Lower leg skin (tissue), 4 donors: ENCODE measurements around the gene REC114. TPM values are rescaled to one million over a fixed set of nuclear protein-coding genes. Genes with fewer than 3 reads are reported as not detected.

Experiments used
- DNase-seq, 2 donors: peaks; one replicate each; pipeline ENCODE4 v3.0.0-alpha.2; 2019; ENCODE audit warnings: low spot score in 2 of 2
- H3K4me3 ChIP-seq: fragments of 200-600 bp; sonication (generic); 2 replicates; pipeline ENCODE4 v1.5.1; 2017; ENCODE audit warnings: mild to moderate bottlenecking, low read depth; ENCODE audit not compliant: poor library complexity, severe bottlenecking
- CTCF ChIP-seq, 3 donors: fragments of 450-650 bp; IDR thresholded peaks; one replicate each; pipeline ENCODE4 v1.5.1; 2016; ENCODE audit warnings: antibody characterized with exemption in 3 of 3, mild to moderate bottlenecking in 3 of 3, moderate library complexity in 2 of 3
- POLR2A ChIP-seq, 2 donors: fragments of 450-650 bp; IDR thresholded peaks; one replicate each; pipeline ENCODE4 v1.6.1; 2016 to 2017; ENCODE audit warnings: antibody characterized with exemption in 2 of 2, mild to moderate bottlenecking in 1 of 2, moderate library complexity in 1 of 2
- WGBS, 2 donors: methylation state at CpG; one replicate each; pipeline ENCODE4 v1.1.5; 2018; 5-methylcytosine and 5-hydroxymethylcytosine counted together
- intact Hi-C: fragments of 100-400 bp; cut with DNase I; formaldehyde crosslinking; loops from one replicate; pipeline ENCODE4 v1.15.0; 2023; ENCODE audit warnings: low total_unique reads
- total RNA-seq, 4 donors: library from RNA; depleted of rRNA; stranded (reverse); fragments of >200 nt; gene quantifications; one replicate each; pipeline ENCODE4 v1.1.0, GENCODE V29; 2016

REC114 gene
- total RNA-seq, 4 donors from 2014 or later = not detected

DNA sequence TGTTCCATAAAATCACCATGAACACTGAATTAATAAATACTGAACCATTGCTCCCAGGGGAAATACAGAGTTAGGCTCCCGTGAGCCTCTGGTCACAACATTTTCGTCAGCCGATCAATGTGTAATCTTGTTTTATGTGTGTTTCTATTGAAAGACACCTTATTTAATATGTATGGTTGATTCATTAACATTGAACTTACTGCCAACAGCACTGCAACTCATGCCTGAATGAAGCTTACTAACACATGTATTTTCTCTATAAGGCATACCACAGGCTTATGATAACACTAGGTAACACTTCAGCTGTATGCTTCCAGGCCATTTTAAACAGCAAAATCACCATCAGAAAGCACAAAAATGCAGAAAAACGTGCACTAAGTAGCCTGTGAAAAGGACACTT is 9.1 kb upstream of the REC114 start:
- TF ChIP-seq POLR2A (IDR thresholded peaks at IDR 0.05) (no peak), CTCF (IDR thresholded peaks at IDR 0.05) (no peak)
- H3K4me3 ChIP-seq = no peak overlapping the region
- DNase-seq = no peak
- intact Hi-C loops = no loop called here
- 76 to 84% methylated on average over 4 of the region's 4 CpGs for WGBS, 2 donors

GRCh38 chr15:73436613-73437012 is 6.4 kb upstream of the REC114 start:
- intact Hi-C loops = no loop called here

DNA sequence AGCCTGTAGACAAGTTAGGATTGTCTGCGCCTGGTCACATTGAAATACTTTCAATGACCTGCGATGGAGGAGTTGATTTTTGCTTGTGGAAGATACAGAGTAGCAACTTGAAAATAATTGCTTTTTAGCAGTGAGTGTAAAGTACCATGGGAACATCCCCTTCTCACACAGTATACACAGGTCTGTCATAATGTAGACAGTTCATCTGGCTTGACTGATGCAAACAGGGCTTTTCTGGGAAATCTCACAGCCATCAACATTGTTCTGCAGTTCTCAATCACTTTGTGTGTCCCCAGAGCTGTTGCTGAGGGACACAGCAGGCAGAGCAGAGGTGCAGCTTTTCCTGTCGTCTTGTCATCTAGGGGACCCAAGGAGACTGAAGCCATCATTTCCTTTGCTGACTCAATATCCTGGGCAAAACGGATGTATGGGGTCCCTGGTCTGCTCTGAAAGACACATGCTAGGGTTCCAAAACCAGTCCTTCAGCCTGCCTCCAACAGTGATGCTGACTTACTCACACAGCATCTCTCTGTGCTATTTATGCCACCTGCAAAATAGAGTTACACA is 5.3 kb upstream of the REC114 start:
- intact Hi-C loops = no loop called here
- H3K4me3 ChIP-seq = no peak overlapping the region
- TF ChIP-seq CTCF (IDR thresholded peaks at IDR 0.05) (no peak), POLR2A (IDR thresholded peaks at IDR 0.05) (no peak)
- no peak for DNase-seq
- WGBS, 2 donors = 50 to 60% methylated on average over 4 of the region's 4 CpGs

More at GRCh38 chr15:73436613-73437012, 6.4 kb upstream of the REC114 start:
- 48 to 53% methylated on average over 2 of the region's 2 CpGs for WGBS, 2 donors
- no peak overlapping the region for H3K4me3 ChIP-seq
- DNase-seq = no peak
- TF ChIP-seq POLR2A (IDR thresholded peaks at IDR 0.05) (no peak), CTCF (IDR thresholded peaks at IDR 0.05) (no peak)

DNA sequence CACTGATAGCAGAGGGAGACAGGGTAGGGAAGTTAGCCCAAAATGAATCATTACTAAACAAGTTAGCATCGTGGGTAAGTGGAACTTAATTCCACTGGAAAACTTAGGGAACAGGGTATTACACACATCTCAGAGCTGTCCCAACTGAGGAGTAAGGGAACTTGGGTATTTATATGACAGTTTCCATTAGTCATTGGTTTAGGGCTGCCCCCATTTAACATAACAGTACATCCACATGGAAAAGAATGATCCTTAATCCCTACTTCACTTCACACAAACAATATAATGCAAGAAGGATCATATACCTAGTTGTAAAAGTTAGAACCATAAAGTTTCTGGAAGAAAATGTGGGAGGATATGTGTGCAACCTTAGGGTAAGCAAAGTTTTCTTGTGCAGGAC is 4.3 kb upstream of the REC114 start:
- TF ChIP-seq CTCF (IDR thresholded peaks at IDR 0.05) = no peak
- no peak for TF ChIP-seq POLR2A (IDR thresholded peaks at IDR 0.05)
- intact Hi-C loops = no loop called here
- WGBS, 2 donors = 37 to 54% methylated on average over 1 of the region's 1 CpG
- DNase-seq = no peak
- H3K4me3 ChIP-seq = no peak overlapping the region

- intact Hi-C loops = no loop called here
- WGBS, 2 donors = 77 to 87% methylated on average over 3 of the region's 3 CpGs
- no peak for DNase-seq
Observed at GRCh38 chr15:73440571-73440970, 2.4 kb upstream of the REC114 start.

More at GRCh38 chr15:73440571-73440970, 2.4 kb upstream of the REC114 start:
- TF ChIP-seq POLR2A (IDR thresholded peaks at IDR 0.05) = no peak
- TF ChIP-seq CTCF (IDR thresholded peaks at IDR 0.05) = no peak
- no peak overlapping the region for H3K4me3 ChIP-seq
